MM.1S (cell line): ENCODE results near the gene VAV3.

ENCODE experiments used
- EZH2 ChIP-seq: fragments of 300-600 bp; sonication (generic); optimal IDR thresholded peaks from 2 replicates; pipeline ENCODE3; 2017; ENCODE audit warnings: low read depth, mild to moderate bottlenecking, antibody characterized with exemption, low read length, mixed read lengths
- EZH2phosphoT487 ChIP-seq: fragments of 300-600 bp; sonication (generic); IDR thresholded peaks from 2 replicates; pipeline ENCODE4 v1.6.1; 2018; ENCODE audit warnings: antibody characterized with exemption, low read length
- TF ChIP-seq, protein P1 (sequence below): fragments of 300-600 bp; sonication (generic); IDR thresholded peaks from 2 replicates; pipeline ENCODE4 v1.5.1; 2016; ENCODE audit warnings: antibody characterized with exemption, low read length, mixed read lengths

DNA sequence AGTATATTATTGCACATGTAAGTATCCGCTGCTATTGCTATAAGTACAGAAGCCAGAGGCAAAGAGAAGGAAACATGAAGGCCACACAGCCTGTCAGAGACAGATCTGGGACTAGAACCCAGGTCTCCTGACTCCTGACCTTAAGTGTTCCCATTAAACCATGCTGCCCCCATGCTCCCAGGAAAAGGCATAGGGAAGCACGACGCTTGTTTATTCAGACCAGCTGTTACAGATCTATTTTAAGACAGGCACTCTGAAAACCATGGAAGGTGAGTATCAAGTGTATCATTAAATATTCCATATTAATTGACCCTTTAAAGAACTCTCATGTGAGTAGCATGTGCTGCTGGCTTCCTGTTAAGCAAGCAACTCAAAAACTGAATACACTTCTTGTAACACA lies 11.4 kb downstream of the VAV3 start:
- no peak for TF ChIP-seq EZH2
- TF ChIP-seq, protein P1, sequence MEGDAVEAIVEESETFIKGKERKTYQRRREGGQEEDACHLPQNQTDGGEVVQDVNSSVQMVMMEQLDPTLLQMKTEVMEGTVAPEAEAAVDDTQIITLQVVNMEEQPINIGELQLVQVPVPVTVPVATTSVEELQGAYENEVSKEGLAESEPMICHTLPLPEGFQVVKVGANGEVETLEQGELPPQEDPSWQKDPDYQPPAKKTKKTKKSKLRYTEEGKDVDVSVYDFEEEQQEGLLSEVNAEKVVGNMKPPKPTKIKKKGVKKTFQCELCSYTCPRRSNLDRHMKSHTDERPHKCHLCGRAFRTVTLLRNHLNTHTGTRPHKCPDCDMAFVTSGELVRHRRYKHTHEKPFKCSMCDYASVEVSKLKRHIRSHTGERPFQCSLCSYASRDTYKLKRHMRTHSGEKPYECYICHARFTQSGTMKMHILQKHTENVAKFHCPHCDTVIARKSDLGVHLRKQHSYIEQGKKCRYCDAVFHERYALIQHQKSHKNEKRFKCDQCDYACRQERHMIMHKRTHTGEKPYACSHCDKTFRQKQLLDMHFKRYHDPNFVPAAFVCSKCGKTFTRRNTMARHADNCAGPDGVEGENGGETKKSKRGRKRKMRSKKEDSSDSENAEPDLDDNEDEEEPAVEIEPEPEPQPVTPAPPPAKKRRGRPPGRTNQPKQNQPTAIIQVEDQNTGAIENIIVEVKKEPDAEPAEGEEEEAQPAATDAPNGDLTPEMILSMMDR = no peak
- no peak for TF ChIP-seq EZH2phosphoT487
